DMS 273 (cell line): ENCODE data around the gene TNFRSF6B.

Experiments
- DNase-seq: peaks from one replicate; lab custom pipeline; 2025; ENCODE audit not compliant: unreplicated experiment; lab: John Stamatoyannopoulos, UW

The TNFRSF6B gene

DNA sequence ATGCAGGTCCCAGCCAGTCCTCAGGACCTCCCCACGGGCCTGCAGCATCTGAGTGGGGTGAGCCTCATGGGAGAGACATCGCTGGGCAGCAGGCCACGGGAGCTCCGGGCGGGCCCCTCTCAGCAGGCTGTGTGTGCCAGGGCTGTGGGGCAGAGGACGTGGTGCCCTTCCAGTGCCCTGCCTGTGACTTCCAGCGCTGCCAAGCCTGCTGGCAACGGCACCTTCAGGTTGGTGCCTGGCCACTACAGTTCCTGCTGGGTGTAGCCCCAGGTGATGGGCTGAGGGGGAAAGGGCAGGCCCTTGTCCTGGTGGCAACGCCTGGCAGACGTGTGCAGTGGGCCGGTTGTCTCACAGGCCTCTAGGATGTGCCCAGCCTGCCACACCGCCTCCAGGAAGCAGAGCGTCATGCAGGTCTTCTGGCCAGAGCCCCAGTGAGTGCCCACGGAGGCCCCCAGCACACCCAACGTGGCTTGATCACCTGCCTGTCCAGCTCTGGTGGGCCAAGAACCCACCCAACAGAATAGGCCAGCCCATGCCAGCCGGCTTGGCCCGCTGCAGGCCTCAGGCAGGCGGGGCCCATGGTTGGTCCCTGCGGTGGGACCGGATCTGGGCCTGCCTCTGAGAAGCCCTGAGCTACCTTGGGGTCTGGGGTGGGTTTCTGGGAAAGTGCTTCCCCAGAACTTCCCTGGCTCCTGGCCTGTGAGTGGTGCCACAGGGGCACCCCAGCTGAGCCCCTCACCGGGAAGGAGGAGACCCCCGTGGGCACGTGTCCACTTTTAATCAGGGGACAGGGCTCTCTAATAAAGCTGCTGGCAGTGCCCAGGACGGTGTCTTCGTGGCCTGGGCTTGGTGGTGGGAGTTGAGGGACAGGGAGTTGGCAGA, 787 bp upstream of the TNFRSF6B start:
- no peak for DNase-seq

DNA sequence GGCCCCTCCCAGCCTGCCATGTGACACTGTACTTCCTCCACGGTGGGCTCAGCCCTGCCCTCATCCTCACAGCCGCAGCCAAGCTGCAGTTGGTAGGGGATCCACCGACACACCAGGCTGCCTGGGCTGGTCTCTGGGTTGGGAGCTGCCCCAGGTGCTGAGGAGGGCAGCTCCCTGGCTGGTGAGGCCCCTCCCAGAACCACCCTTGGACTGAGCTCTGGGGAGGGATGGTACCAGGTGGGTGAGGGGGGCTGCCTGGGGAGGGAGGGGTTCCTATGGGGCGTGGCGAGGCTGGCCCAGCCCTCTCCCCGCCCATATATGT, 185 bp upstream of the TNFRSF6B start:
- DNase-seq, result peak; percentile 64

DNA sequence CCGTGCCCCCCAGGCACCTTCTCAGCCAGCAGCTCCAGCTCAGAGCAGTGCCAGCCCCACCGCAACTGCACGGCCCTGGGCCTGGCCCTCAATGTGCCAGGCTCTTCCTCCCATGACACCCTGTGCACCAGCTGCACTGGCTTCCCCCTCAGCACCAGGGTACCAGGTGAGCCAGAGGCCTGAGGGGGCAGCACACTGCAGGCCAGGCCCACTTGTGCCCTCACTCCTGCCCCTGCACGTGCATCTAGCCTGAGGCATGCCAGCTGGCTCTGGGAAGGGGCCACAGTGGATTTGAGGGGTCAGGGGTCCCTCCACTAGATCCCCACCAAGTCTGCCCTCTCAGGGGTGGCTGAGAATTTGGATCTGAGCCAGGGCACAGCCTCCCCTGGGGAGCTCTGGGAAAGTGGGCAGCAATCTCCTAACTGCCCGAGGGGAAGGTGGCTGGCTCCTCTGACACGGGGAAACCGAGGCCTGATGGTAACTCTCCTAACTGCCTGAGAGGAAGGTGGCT, 960 bp downstream of the TNFRSF6B start:
- DNase-seq, result peak; percentile 55

DNA sequence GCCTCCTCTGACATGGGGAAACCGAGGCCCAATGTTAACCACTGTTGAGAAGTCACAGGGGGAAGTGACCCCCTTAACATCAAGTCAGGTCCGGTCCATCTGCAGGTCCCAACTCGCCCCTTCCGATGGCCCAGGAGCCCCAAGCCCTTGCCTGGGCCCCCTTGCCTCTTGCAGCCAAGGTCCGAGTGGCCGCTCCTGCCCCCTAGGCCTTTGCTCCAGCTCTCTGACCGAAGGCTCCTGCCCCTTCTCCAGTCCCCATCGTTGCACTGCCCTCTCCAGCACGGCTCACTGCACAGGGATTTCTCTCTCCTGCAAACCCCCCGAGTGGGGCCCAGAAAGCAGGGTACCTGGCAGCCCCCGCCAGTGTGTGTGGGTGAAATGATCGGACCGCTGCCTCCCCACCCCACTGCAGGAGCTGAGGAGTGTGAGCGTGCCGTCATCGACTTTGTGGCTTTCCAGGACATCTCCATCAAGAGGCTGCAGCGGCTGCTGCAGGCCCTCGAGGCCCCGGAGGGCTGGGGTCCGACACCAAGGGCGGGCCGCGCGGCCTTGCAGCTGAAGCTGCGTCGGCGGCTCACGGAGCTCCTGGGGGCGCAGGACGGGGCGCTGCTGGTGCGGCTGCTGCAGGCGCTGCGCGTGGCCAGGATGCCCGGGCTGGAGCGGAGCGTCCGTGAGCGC, 1.6 kb downstream of the TNFRSF6B start:
- DNase-seq, result no peak

DNA sequence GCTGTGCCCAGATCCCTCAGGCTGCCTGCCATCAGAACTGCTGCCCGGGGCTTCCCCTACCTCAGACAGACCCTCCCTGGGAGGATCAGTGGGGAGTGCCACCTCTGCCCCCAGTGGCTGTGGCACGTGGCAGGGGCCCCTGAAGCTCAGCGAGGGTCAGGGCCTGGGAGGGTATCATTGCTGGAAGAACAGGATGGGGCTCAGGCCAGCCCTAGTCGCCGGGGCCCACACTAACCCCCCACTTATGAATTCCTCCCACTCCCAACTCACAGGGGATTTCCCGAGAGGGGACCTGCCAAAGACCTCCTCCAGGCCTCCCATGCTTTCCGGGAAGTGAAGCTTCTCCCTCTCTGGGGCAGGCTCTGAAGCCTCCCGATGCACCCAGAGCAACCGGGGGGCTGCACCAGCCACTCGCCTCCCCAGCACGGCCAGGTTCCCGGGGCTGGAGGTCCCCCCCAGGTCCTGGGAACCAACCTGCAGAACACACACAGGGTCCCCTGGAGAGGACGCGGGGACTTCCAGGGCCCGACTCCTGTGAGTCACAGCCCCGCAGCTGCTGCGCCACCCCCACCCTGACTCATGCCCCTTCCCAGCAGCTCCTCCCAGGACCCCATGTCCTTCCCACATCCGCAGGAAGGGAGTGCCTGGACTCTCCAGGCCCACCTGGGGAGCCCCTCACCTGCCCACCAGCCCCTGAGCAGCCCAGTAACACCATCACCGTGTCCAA, 2.5 kb downstream of the TNFRSF6B start:
- peak; percentile 66 for DNase-seq

DNA sequence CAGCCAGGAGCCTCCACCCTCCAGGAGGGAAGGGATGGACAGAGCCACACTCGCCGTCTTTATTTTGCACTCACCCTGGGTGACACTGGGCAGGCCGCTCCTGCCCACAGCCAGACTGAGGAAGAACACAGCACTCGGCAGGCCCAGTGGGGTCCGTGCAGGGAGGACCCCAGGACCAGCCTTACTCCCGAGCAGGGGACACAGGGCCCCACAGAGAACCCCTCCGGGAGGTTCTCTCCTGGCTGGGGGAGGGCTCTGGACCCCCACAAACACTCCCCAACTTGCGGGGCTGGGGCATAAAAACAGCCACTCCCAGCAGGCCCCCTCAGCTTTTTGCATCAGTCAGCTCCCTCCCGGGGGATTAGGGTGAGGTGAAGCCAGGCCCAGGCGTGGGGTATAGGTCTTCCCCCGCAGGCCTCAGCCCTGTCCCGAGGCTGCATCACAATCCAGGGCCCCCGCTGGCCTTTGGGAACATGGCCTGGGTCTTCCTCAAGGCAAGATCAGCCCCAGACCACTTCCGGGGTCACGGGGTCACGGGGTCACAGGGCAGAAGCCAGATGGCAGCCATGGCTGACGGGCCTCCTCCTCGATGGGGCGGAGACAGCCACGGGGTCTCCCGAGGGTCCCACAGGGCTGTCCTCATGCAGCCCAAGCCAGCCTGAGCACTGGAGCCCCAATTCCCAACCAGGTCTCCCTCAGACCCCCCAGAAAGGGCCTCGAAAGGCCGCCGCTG, 3.2 kb downstream of the TNFRSF6B start:
- DNase-seq, result no peak

DNA sequence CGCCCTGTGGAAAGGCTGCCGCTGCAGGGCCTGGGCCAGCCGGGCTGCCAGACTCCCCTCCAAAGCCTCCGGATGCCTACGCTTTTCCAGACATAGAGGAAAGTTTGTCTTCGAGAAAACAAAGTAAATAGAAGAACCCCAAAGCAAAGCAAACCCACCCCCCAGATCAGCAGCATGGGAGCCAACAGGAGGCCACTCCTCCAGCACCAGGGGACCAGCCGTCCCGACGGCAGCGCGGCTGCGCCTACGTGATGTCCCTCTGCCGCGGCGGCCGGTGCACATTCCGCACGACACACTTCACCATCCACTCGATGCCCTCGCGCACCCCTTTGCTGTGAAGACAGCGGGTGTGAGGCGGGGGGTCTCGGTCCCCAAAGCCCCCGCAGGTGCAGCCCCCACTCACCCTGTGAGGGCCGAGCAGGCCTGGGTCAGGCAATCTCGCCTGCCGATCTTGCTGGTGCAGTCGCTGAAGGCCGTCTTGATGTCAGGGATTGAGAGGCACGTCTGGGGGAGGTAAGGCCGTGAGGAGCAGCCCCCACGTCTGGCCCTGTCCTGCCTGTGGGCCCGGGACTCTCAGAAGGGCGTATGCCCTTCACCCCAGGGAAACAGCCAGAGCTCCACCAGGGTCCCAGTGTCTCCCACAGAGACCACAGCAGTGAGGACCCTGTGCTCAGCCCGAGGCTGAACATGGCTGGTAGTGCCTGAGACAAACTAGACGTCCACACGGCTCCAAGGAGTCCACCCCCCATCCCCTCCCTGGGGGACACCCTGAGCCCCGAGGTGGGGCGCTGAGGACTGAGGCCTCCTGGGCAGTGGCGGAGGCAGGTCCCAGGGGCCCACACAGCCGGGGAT, 4.0 kb downstream of the TNFRSF6B start:
- DNase-seq, result no peak

DNA sequence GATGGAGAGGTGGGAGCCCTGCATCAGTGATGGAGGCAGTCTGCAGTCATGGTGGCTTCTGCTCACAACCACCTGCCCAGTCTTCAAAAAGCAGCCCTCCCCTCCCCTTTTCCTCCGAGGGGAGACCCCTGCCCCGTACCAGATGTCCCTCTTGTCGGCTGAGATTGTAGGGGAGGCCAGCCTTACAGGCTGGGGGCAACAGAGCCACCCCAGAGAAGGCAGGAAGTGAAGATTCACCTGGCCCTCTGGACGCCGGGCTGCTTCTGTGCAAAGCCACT, 4.5 kb downstream of the TNFRSF6B start:
- DNase-seq, result no peak

DNA sequence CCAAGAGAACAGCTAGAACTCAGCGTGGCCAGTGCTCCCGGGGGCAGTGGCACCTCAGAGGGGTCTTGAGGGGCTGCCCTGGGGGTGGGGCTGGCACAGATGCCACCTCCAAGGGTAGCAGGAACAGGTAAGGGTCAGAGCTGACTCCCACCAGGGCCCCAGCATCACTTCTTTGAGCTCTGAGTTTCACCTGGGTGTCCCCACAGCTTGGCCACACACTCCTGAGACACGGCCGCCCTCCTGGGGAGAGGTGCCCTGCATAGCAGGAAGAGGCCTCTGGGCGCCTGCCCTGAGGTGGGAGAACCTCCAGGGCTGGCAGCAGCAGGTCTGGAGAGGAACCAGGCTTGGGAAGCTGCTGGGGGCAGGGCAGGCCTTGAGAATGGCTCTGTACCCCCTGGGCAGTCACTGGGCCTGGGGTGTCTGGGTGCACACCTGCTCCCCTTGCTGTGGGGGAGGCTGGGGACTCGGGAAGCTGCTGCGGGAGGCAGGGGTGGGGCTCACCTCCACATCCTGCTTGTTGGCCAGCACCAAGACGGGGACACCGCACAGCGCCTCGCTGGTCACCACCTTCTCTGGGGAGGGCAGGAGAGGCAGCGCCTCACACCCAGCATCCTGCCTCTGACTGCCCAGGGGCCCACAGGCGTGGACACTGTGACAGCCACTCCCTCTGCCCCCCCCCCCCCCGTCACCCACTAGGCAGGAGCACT, 5.0 kb downstream of the TNFRSF6B start:
- DNase-seq, result no peak

DNA sequence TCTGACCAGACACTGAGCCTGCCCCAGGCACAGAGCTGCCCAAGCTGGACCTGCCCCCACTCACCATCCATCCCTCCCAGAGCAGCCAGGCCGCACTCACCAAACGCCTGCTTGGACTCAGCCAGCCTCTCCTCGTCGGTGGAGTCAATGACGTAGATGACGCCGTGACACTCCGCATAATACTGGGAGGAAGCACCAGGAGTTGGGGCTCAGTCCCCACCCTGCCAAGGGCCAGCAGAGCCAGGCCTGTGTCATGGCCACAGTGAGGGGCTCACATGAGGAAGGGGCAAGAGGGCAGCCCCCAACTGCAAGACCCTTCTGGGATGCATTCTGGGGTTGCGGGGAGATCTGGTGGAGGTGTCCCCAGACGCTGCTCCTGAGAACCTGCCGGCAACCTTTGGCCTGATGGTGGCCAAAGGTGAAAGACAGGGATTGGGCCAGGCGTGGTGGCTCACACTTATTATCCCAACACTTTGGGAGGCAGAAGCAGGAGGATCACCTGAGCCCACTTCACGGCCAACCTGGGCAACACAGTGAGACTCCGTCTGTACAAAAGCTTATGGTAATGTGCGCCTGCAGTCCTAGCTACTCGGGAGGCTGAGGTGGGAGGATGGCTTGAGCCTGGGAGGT, 5.7 kb downstream of the TNFRSF6B start:
- DNase-seq, result no peak

DNA sequence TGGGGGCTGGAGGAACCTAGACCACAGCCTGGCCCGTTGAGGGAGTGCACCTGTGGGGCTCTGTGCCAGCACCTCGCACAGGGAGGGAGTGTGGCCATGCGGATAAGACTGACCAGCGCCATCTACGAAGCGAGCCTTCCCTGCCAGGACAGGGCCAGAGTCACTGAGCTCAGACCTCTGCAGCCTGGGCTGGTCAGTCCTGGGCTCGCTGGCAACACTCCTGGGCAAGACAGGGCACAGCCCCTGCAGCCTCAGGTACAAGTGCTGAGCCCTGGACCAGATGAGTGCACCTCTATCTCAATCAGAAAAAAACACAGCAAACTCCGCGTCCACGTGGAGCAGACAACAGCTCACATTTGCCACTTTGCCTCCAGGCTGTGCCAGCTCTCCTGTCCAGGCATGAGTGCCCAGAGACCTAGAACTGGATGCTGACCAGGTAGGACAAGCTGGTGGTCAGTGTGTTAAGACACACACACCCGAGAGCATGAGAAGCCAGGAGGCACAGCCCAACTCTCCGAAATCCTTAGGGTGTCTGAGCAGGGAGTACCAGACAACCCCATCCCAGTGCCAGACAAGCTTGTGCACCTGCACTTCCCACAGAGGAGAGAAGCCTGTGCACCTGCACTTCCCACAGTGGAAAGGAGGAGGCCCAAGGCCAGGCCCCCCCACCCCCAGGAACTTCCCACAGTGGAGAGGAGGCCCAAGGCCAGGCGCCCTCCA, 6.5 kb downstream of the TNFRSF6B start:
- DNase-seq, result no peak

DNA sequence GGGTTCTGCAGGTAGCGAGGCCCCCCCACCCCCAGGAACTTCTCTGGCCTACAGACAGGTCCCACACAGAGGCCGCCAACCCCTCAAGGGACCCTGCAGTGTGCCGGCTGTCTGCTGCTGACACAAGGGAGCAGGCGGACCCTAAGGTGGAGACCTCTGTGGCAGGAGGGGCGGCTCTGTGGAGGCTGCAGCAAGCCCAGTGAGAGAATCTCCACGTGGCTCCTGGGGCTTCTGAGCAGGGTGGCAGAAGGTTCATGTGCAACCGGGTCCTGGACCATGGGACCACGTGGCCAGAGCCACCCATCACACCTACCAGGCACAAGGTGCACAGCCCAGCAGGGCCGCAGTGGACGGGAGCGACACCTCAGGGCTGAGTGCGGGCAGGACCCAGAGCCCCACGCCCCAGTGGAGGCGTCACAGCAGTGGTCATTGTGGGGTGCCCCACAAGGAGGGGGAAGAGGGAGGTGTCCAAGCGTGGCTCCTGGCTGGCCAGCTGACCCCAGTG, 7.1 kb downstream of the TNFRSF6B start:
- DNase-seq, result no peak

DNA sequence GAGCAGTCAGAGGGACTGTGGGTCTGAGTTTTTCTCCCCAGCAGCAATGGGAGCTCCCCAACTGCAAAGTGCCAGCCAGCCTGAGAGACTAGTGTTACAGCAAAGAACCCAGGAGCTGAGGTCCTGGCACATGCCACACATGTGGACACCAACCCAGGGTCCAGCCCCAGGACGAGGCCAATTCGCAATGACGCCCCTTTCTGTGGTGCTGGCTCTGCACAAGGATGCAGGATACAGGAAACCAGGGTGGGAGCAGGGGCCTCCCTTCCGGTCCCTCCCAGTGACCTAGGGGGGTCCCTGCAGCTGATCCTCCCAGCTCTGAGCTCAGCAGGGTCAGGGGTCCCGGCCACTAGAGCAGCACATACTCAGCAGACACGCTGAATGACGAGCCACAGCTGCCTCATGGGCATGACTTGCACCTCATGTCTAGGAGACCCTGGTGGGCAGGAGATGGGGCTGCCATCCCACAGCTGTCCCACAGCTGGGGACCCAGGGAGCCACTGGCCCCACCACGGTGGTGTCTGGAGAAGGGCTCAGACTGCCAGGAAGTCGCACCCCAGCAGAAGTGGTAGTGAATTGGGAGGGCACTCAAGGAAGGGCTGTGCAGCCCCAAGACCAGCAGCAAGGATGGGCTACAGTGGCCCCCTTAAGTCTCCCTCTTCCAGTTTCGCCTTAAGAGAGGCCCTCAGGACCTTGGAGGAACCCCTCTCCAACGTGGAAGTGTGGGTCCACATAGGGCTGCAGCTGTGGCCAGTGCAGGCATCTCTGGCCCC, 7.7 kb downstream of the TNFRSF6B start:
- DNase-seq, result no peak

DNA sequence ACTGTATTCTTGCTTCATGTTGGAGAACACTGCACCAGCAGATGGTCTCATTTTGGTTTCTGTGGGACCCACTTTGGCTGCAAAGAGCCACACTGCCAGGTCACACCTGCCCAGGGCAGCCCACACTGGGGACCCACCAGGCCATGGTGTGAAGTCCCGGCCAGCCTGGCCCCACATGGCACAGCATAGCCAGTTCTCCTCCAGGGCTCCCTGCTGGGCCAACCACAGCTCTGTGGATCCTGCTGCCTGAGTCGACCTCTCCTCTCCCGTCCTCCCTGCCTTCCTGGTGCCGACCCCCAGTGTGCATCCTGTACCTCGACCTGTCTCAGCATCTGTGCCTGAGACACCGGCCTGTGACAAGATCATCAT, 8.3 kb downstream of the TNFRSF6B start:
- no peak for DNase-seq

DNA sequence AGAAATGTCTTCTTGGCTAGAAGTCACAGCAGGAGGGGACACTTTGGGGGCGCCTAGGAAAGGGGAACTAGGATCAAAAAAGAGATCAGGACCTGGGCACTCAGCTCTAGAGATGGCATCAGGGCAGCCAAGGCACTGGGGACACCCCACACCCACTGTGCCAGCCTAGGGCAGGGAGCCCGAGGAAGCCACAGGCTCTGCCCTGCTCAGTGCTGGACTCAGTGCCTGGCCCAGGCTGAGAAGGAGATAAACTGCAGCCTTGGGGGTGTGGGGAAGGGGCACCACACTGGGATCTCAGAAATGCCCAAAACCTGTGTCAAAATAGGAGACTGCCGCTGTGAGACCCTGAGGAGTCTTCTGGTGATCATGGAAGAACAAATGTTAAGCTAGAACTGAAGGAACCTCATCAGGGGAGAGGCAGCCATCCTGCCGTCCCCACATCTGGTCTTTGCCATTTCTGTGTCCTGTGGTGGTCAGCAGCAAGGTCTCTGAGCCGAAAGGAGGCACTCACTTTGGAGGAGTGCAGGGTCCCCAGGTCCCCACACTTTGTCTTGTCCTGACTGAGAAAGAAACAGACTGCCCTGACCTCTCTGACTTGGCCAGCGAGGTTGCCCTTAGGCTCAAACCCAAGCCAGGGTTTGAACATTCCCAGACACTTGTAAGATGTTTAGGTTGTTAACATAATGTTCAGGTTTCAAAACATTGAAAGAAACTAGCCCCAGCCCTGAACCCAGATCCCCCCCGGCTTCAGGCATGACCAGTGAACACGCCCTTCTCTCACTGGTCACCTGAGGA, 9.0 kb downstream of the TNFRSF6B start:
- DNase-seq, result no peak

DNA sequence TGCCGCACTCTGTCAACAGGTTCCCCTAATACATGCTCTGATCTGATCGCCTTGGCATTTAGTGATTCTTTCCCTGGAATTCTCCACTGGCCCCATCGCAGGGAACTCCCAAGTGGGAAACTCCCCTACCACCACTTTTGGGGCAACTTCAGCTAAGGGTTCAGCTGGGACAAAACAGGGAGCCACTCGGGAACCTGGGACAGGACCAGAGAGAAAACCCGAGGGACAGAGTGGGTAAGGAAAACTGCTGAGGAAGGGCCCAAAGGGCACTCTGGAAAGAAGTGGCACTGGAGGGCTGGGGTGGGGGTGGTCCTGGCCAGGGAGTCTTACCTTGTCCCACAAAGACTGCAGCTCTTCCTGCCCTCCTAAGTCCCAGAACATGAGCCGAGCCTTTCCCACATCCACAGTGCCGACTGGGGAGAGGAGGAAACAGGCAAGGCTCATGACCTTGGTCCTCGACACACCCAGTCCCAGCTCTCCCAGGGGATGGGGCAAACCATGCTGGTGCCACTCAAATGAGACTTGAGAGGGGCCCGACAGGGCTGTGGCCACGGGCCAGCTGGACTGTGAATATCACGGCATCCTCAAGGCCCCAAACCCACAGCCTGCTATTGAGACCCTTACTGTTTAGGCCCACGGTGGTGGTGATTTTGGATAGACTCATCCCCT, 9.7 kb downstream of the TNFRSF6B start:
- DNase-seq, result no peak
